ENCODE data around the gene CAMK2G. TPM values are rescaled to one million over a fixed set of nuclear protein-coding genes. Genes with fewer than 3 reads are reported as not detected.

CAMK2G gene
- polyA plus RNA-seq, 2 of the 4 experiments (the other 2 are of a cell fraction) = 22.6 to 25.5 TPM

- TF ChIP-seq, protein P1, sequence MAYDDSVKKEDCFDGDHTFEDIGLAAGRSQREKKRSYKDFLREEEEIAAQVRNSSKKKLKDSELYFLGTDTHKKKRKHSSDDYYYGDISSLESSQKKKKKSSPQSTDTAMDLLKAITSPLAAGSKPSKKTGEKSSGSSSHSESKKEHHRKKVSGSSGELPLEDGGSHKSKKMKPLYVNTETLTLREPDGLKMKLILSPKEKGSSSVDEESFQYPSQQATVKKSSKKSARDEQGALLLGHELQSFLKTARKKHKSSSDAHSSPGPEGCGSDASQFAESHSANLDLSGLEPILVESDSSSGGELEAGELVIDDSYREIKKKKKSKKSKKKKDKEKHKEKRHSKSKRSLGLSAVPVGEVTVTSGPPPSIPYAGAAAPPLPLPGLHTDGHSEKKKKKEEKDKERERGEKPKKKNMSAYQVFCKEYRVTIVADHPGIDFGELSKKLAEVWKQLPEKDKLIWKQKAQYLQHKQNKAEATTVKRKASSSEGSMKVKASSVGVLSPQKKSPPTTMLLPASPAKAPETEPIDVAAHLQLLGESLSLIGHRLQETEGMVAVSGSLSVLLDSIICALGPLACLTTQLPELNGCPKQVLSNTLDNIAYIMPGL (CRISPR knock-in tag; IDR thresholded peaks at IDR 0.05; ENCODE audit: borderline replicate concordance) = no peak
- TF ChIP-seq, protein P2, sequence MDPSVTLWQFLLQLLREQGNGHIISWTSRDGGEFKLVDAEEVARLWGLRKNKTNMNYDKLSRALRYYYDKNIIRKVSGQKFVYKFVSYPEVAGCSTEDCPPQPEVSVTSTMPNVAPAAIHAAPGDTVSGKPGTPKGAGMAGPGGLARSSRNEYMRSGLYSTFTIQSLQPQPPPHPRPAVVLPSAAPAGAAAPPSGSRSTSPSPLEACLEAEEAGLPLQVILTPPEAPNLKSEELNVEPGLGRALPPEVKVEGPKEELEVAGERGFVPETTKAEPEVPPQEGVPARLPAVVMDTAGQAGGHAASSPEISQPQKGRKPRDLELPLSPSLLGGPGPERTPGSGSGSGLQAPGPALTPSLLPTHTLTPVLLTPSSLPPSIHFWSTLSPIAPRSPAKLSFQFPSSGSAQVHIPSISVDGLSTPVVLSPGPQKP (IDR thresholded peaks at IDR 0.05; ENCODE audit: low read depth, low read length) = no peak
Measured at GRCh38 chr10:73809061-73809818, 65.1 kb downstream of the CAMK2G start (continued).

DNA sequence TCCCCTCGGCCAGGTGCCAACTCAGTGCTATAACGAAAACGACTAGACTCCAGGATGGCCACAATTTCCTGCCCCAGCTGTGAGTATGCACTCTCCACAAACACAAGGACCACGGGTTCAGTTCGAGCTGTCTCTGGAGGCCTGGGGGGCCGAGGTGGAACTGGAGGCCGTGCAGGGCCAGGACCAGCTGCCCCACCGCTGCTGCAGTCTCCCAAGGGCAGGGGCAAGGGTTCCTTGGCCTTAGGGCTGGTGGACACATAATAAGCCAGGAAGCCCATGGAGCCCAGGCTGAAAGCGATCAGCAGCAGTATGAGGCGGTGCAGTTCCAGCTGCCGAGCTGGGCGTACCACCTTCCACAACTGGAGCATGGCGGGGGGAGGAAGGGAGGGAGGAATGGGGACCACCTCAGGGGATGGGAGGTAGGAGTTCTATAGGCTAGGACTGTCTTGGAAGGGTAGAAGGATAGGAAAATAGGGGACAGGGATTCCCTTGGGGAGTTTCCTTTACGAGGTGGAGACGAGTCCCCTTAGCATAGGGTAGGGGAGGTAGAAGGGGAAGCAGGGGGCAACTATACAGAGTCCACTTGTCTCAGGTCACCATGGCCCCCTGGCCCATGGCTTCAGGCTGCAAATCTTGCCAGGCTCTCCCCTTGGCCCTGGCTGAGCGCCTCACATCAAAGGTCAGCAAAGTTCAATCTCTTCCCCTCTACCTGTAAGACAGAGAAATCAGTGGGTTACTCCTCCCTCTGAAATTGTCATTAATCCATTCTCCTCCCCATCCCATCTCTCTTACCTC lies 66.1 kb downstream of the CAMK2G start:
- no peak for TF ChIP-seq MAX (IDR thresholded peaks at IDR 0.05)
- no peak for TF ChIP-seq CTCF (IDR thresholded peaks at IDR 0.05)
- no peak for TF ChIP-seq SMC3 (IDR thresholded peaks at IDR 0.05)
- no peak for TF ChIP-seq FOXS1 (CRISPR knock-in tag; IDR thresholded peaks at IDR 0.05)
- no peak for TF ChIP-seq RCOR1 (IDR thresholded peaks at IDR 0.05; ENCODE audit: low read depth, low read length)
- no peak for TF ChIP-seq EP300 (IDR thresholded peaks at IDR 0.05)
- no peak for TF ChIP-seq HOXB5 (CRISPR knock-in tag; IDR thresholded peaks at IDR 0.05)
- TF ChIP-seq CBX2 (IDR thresholded peaks at IDR 0.05; ENCODE audit: borderline replicate concordance, low read depth) = no peak
- no peak for TF ChIP-seq ZFP36 (IDR thresholded peaks at IDR 0.05; ENCODE audit: borderline replicate concordance, partially characterized antibody)
- no peak for TF ChIP-seq RARB (CRISPR knock-in tag; IDR thresholded peaks at IDR 0.05)
- no peak for TF ChIP-seq CHD4 (IDR thresholded peaks at IDR 0.05; ENCODE audit: borderline replicate concordance)
- no peak for TF ChIP-seq PHF8 (IDR thresholded peaks at IDR 0.05; ENCODE audit: borderline replicate concordance, low read depth)
- no peak for TF ChIP-seq KDM5A (IDR thresholded peaks at IDR 0.05)
- TF ChIP-seq HDAC2 (IDR thresholded peaks at IDR 0.05) = no peak
- FAIRE-seq (no peak), ATAC-seq (no peak), DNase-seq (ENCODE audit: low read depth in 1 of 2, low spot score in 1 of 2) (no peak)
- Histone ChIP-seq H3K27ac (no peak overlapping the region), H3K4me3 (no peak overlapping the region), H3K4me1 (peaks cover 14% of the 10 kb centered on the region; the same call in 2 of the 3 replicates), H3K9me3 (no peaks in the 10 kb centered on the region), H3K4me2 (no peak overlapping the region)
- ChIA-PET POLR2A (interaction anchor here (0.7 kb wide), 1 partner anchor 227 kb away, joined by 3 read pairs; no protein-coding TSS in a partner anchor), CTCF (interaction anchor here (0.6 to 1.5 kb wide), 6 partner anchors 9 to 35 kb away, joined by 3 to 5 read pairs (median 5); no protein-coding TSS in a partner anchor)
- WGBS (ENCODE audit: missing lambda C conversion rate) = 91% methylated on average over 15 of the region's 16 CpGs

- H3K27ac ChIP-seq = no peak overlapping the region
- H3K4me3 ChIP-seq = no peak overlapping the region
- H3K4me2 ChIP-seq = no peak overlapping the region
- ATAC-seq (no peak), DNase-seq (ENCODE audit: low read depth in 1 of 2, low spot score in 1 of 2) (no peak), FAIRE-seq (no peak)
- ChIA-PET CTCF (interaction anchor here (1.0 to 1.6 kb wide), 3 partner anchors 11 to 20 kb away, joined by 3 to 5 read pairs (median 5); no protein-coding TSS in a partner anchor), POLR2A (no interaction called here)
- H3K4me1 ChIP-seq = peaks cover 14% of the 10 kb centered on the region; the same call in 2 of the 3 replicates
- no peaks in the 10 kb centered on the region for H3K9me3 ChIP-seq
- WGBS (ENCODE audit: missing lambda C conversion rate) = 97% methylated on average over 14 of the region's 14 CpGs
- TF ChIP-seq RNF2 (IDR thresholded peaks at IDR 0.05; ENCODE audit: borderline replicate concordance, low read depth) = no peak
- TF ChIP-seq TP53 (CRISPR knock-in tag; IDR thresholded peaks at IDR 0.05) = no peak
- TF ChIP-seq, protein P3, sequence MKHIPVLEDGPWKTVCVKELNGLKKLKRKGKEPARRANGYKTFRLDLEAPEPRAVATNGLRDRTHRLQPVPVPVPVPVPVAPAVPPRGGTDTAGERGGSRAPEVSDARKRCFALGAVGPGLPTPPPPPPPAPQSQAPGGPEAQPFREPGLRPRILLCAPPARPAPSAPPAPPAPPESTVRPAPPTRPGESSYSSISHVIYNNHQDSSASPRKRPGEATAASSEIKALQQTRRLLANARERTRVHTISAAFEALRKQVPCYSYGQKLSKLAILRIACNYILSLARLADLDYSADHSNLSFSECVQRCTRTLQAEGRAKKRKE (CRISPR knock-in tag; IDR thresholded peaks at IDR 0.05; ENCODE audit: low read depth) = no peak
- no peak for TF ChIP-seq SREBF2 (IDR thresholded peaks at IDR 0.05)
- TF ChIP-seq POLR2AphosphoS2 (conservative IDR thresholded peaks at IDR 0.05; ENCODE audit: low read length) = no peak
Measured at GRCh38 chr10:73807471-73807870, 66.9 kb downstream of the CAMK2G start.
